GM18858 (cell line): ENCODE measurements around the gene YPEL5.

Experiments used
- ATAC-seq: cut with Tn5 transposase; IDR thresholded peaks from one replicate; pipeline ENCODE4 v1.9.1; 2021; ENCODE audit not compliant: unreplicated experiment

The YPEL5 gene

DNA sequence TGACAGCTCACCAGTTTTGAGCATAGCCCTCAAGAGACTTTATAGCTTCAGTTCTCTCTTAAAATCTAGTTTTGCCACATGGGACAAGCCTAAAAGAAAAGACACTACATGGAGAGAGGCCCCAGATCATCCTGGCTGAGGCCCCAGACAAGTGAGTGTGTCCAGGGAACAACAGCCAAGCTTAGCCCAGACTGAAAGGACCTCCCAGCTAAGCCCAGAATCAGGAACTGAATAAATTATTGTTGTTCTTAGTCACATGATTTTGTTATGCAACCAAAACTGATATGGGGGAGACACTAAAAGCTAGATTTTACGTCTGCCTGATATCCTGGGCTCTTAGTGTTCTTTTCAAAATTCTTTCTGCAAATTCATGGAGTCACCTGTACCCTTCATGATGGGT is 55.2 kb downstream of the YPEL5 start:
- ATAC-seq, result no peak

DNA sequence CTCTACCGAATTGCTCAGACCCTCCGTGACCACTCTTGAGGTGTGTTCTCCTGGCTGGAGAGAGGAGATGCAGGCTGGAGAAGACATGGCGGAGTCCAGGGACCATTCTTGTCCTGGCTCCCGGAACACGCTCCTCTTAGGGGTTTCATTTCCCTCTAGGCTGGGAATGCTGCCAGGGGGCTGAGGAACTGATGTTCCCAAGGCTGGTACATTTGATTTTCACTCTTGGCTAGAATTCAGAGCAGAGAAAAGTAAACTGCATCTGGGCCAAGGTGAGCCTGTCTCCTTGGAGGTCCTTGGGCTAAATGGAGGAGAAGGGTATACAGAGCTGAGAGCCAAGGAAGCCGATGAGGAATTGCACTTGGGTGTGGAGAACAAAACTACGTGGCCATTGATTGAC is 56.3 kb downstream of the YPEL5 start:
- ATAC-seq, result no peak

DNA sequence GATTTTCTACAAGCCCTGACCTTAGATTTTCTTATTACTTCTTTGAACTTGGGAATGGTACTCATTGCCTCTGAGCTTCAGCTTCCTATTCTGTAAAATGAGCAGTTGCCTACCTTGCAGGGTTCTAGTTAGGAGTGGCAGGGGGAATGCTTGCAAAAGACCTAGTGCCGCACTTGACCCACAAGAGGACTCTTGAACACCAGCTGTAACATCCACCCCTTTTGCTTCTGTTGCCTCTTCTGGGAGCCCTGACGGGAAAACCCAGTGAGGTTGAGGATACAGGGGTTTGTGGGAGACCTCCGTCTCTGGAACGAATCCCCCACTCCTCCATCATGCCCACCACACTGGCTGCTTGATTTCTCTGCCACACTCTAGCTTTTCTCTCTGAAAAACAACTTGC is 57.5 kb downstream of the YPEL5 start:
- ATAC-seq, result no peak

DNA sequence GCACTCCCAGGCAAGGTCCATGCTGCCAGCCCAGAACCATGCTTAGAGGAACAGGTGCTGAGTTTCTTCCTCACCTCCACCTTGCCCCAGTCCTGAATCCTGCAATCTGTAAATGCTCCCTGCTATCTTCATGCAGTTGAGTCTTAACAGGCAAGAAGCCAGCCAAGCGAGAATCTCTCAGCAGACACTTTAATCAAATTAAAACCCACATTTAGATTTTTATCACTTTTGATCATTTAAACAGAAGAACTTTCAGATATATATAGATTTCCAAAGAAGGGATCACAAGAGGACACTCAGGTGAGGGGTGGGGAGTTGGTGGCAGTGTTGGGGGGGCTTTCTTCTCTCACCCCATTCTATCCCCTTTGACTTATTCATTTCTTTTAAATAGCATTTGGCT is 58.6 kb downstream of the YPEL5 start:
- ATAC-seq, result no peak

DNA sequence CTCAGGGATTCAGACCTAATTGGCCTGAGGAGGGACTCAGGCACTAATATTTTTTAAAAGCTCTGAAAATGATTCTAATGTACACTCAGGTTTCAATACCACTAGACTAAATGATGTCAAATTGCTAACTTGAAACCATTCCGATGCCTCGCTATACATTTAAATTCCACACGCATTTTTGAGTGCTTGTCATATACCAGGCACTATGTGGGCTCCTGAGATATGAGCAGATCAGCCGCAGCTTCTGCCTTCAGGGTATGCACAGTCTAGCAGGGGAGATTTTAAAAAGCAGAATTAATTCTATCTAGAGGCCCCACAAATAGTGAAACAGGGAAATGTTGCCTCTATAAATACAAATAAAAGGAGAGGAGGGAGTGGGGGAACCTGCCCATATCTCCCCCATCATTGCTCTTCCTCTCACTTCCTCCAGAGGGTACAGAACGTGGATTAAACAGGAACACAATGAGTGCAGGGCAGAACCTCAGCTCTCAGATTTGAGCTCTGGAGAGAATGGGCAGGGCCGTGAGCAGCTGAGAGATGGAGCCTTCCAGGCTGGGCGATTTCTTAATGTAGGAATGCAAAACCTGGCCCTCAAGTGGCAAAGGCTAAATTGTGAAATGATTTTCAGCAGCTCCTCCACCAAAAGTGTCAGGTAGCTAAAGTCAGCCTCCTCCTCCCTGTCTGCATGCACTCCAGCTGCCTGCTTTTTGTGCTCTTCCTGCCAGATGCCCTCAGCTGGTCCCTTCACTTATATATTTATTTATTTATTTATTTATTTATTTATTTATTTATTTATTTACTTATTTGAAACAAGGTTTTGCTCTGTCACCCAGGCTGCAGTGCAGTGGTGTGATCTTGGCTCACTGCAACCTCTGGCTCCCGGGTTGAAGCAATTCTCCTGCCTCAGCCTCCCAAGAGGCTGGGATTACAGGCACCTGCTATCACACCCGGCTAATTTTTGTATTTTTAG is 59.9 kb downstream of the YPEL5 start:
- no peak for ATAC-seq

DNA sequence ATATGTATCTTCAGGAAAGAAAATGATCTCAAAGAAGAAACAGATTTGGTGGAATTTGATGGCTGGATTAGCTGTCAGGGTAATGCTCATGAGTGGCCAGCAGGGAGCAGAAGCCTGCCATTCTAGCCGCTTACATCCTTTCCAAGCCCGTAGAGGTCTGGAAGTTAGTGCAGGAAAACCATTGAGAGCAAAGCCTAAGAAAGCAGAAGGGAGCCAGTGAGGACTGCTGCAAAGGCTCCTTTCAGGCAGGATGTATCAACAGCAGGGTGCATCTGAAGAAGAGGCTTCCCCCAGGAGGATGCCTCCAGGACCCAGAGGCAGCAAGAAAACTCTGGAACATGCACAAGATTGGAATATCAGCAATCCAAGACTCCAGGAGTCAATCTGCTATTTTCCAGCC is 61.6 kb downstream of the YPEL5 start:
- ATAC-seq, result no peak

DNA sequence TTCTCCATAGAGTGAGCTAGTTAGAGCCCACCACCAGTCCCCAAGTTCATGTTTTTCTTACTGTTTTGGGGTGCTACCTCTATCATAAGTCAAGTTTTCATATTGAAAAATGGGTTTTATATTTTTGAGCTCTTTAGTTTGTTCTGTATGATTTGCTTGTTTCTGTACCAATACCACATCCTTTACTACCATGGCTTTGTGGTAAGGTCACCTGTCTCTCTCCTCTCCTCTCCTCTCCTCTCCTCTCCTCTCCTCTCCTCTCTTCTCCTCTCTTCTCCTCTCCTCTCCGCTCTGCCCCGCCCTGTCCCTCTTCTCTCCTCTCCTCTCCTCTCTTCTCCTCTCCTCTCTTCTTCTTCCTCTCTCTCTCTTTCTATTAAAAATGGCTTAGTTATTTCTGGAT is 62.4 kb downstream of the YPEL5 start:
- ATAC-seq, result no peak
